Stimulated activated CD4-positive, alpha-beta T cell treated with anti-CD3 and anti-CD28 coated beads, Interleukin-1b, Interleukin-23, amount 100 ng/mL, for 1 hour (primary cell): Measurements from ENCODE around the gene ASCC1.
"Not testable (repeated sequence)": the region's sequence is repeated elsewhere in the genome, so short reads cannot be mapped to it uniquely, and the experiment has no call there.

Experiments used
- DNase-seq, 2 donors: peaks; one replicate each; pipeline ENCODE4 v3.0.0-alpha.2; 2020; ENCODE audit warnings: low read depth in 2 of 2

The ASCC1 gene

GRCh38 chr10:72126184-72126871 lies 89.7 kb downstream of the ASCC1 start:
- no peak for DNase-seq

GRCh38 chr10:72124989-72125388 lies 91.1 kb downstream of the ASCC1 start:
- no peak for DNase-seq

- DNase-seq = no peak
These were observed 91.7 kb downstream of the ASCC1 start for GRCh38 chr10:72124381-72124780.

- DNase-seq = no peak
These were observed 92.5 kb downstream of the ASCC1 start for GRCh38 chr10:72123616-72124015.

GRCh38 chr10:72122221-72122620 lies 93.9 kb downstream of the ASCC1 start:
- DNase-seq = no peak

- no peak for DNase-seq
These were observed 94.7 kb downstream of the ASCC1 start for GRCh38 chr10:72121389-72121788.

GRCh38 chr10:72116372-72116771 lies 99.7 kb downstream of the ASCC1 start:
- DNase-seq = no peak

- DNase-seq = no peak
These were observed 101.2 kb downstream of the ASCC1 start for GRCh38 chr10:72114706-72115450.

- DNase-seq = no peak
These were observed 105.2 kb downstream of the ASCC1 start for GRCh38 chr10:72110673-72111401.

- no peak for DNase-seq
These were observed 106.4 kb downstream of the ASCC1 start for GRCh38 chr10:72109636-72110157.

GRCh38 chr10:72108830-72109635 lies 107.0 kb downstream of the ASCC1 start:
- no peak for DNase-seq

GRCh38 chr10:72108004-72108370 lies 108.1 kb downstream of the ASCC1 start:
- DNase-seq = not testable (repeated sequence)

- DNase-seq = no peak
These were observed 108.6 kb downstream of the ASCC1 start for GRCh38 chr10:72107325-72108003.

- no peak for DNase-seq
These were observed 109.2 kb downstream of the ASCC1 start for GRCh38 chr10:72106896-72107295.

- no peak for DNase-seq
These were observed 109.8 kb downstream of the ASCC1 start for GRCh38 chr10:72106154-72106849.

- no peak for DNase-seq
These were observed 110.4 kb downstream of the ASCC1 start for GRCh38 chr10:72105710-72106109.

- DNase-seq = no peak
These were observed 111.0 kb downstream of the ASCC1 start for GRCh38 chr10:72105098-72105475.

- no peak for DNase-seq
These were observed 111.5 kb downstream of the ASCC1 start for GRCh38 chr10:72104472-72105097.

- DNase-seq = no peak
These were observed 116.5 kb downstream of the ASCC1 start for GRCh38 chr10:72099600-72099921.
